HepG2 (cell line): Measurements from ENCODE around the gene MTCP1. TPM values are rescaled to one million over a fixed set of nuclear protein-coding genes. Genes with fewer than 3 reads are reported as not detected.

Experiments
- CREB1 ChIP-seq, 2 experiments: fragments of 450-650 bp in 1 of 2; IDR thresholded peaks; 2 replicates each; pipeline ENCODE4 v1.6.1; 2016 to 2017; ENCODE audit warnings: control low read depth in 1 of 2, mild to moderate bottlenecking in 1 of 2, missing compliant biosample characterization in 1 of 2, missing genetic modification characterization in 1 of 2
- HNF4G ChIP-seq, 2 experiments: sonication (generic) in 1 of 2; formaldehyde crosslinking in 1 of 2; IDR thresholded peaks; 2 replicates each; pipeline versions ENCODE4 v1.4.0 to v1.6.1; 2011 to 2020; ENCODE audit warnings: borderline replicate concordance in 2 of 2, low read depth in 2 of 2, mild to moderate bottlenecking in 2 of 2, low read length in 1 of 2, missing genetic modification reagents in 1 of 2, moderate library complexity in 1 of 2
- IKZF1 ChIP-seq: fragments of 450-650 bp; IDR thresholded peaks from 2 replicates; pipeline ENCODE4 v1.7.1; 2016
- KDM2A ChIP-seq: sonication (generic); formaldehyde crosslinking; IDR thresholded peaks from 2 replicates; pipeline ENCODE4 v1.4.0; 2020; ENCODE audit warnings: low read depth, missing genetic modification reagents, borderline replicate concordance
- MIER3 ChIP-seq: IDR thresholded peaks from 2 replicates; pipeline ENCODE4 v1.6.1; 2016; ENCODE audit warnings: missing compliant biosample characterization, borderline replicate concordance
- MXI1 ChIP-seq: IDR thresholded peaks from 3 replicates; pipeline ENCODE4 v1.6.1; 2012; ENCODE audit warnings: low read depth, low read length, inconsistent platforms, borderline replicate concordance
- NAIF1 ChIP-seq: sonication (generic); formaldehyde crosslinking; IDR thresholded peaks from 2 replicates; pipeline ENCODE4 v1.5.0; 2020; ENCODE audit warnings: mild to moderate bottlenecking, missing genetic modification reagents, borderline replicate concordance
- PRPF4 ChIP-seq: fragments of 200-400 bp; formaldehyde crosslinking; IDR thresholded peaks from 2 replicates; pipeline ENCODE4 v1.6.1; 2016; ENCODE audit warnings: low read length, low read depth; ENCODE audit not compliant: poor library complexity, severe bottlenecking
- RXRA ChIP-seq: sonication (generic); formaldehyde crosslinking; IDR thresholded peaks from 2 replicates; pipeline ENCODE4 v1.5.1; 2020; ENCODE audit warnings: missing genetic modification reagents
- SP1 ChIP-seq, 2 experiments: fragments of 450-650 bp in 1 of 2; sonication (generic) in 1 of 2; formaldehyde crosslinking in 1 of 2; IDR thresholded peaks; 2 replicates each; pipeline versions ENCODE4 v1.4.0 to v1.6.1; 2016 to 2020; ENCODE audit warnings: missing genetic modification reagents in 1 of 2
- SYNCRIP ChIP-seq: fragments of 200-400 bp; formaldehyde crosslinking; IDR thresholded peaks from 2 replicates; pipeline ENCODE4 v1.6.1; 2018; ENCODE audit warnings: mild to moderate bottlenecking, low read depth, low read length; ENCODE audit not compliant: insufficient read depth
- ZFX ChIP-seq: sonication (generic); formaldehyde crosslinking; IDR thresholded peaks from 2 replicates; pipeline ENCODE4 v1.4.0; 2020; ENCODE audit warnings: mild to moderate bottlenecking, low read depth, missing genetic modification reagents, moderate library complexity
- ZNF17 ChIP-seq: sonication (generic); formaldehyde crosslinking; IDR thresholded peaks from 2 replicates; pipeline ENCODE4 v1.5.0; 2020; ENCODE audit warnings: mild to moderate bottlenecking, missing genetic modification reagents
- ZNF501 ChIP-seq: sonication (generic); formaldehyde crosslinking; IDR thresholded peaks from 2 replicates; pipeline ENCODE4 v1.5.1; 2020; ENCODE audit warnings: mild to moderate bottlenecking, moderate library complexity, missing genetic modification reagents
- ZNF549 ChIP-seq: sonication (generic); formaldehyde crosslinking; IDR thresholded peaks from 2 replicates; pipeline ENCODE4 v1.5.0; 2020; ENCODE audit warnings: missing genetic modification reagents
- ZNF766 ChIP-seq: sonication (generic); formaldehyde crosslinking; IDR thresholded peaks from 2 replicates; pipeline ENCODE4 v1.5.0; 2020; ENCODE audit warnings: missing genetic modification reagents, borderline replicate concordance
- polyA plus RNA-seq, 8 experiments: library from polyadenylated mRNA; depleted of rRNA in 3 of 8; stranded (reverse) in 7 of 8; unstranded in 1 of 8; fragments of >200 nt; fragmentation: Illumina TruSeq in 4 of 8; extraction: Trizol in 4 of 8; gene quantifications; 2 replicates each; pipeline versions ENCODE4 v1.2.1 to v1.2.3, GENCODE V29; 2011 to 2016; ENCODE audit warnings: low read depth in 4 of 8, missing spikeins in 1 of 8, mixed read lengths in 1 of 8; ENCODE audit not compliant: insufficient read depth in 1 of 8
- total RNA-seq, 5 experiments: library from RNA; depleted of rRNA; stranded (reverse); fragments of >200 nt; fragmentation: Illumina TruSeq; extraction: Trizol; gene quantifications; 2 replicates each; pipeline ENCODE4 v1.2.3, GENCODE V29; 2016; ENCODE audit warnings: low read depth in 1 of 5
- TF ChIP-seq, protein P1 (sequence below): sonication (generic); formaldehyde crosslinking; IDR thresholded peaks from 2 replicates; pipeline ENCODE4 v1.5.0; 2020; ENCODE audit warnings: mild to moderate bottlenecking, missing genetic modification reagents, borderline replicate concordance
- TF ChIP-seq, protein P2 (sequence below), 2 experiments: sonication (generic) in 1 of 2; formaldehyde crosslinking in 1 of 2; IDR thresholded peaks; 2 replicates each; pipeline versions ENCODE4 v1.5.1 to v1.6.1; 2011 to 2020; ENCODE audit warnings: borderline replicate concordance in 1 of 2, low read depth in 1 of 2, low read length in 1 of 2, mild to moderate bottlenecking in 1 of 2, missing genetic modification reagents in 1 of 2, moderate library complexity in 1 of 2
- TF ChIP-seq, protein P3 (sequence below): IDR thresholded peaks from 2 replicates; pipeline ENCODE4 v1.6.1; 2016; ENCODE audit warnings: low read depth

Gene MTCP1
- total and polyA plus RNA-seq, 2 of the 13 experiments (the other 11 are each of a cell fraction or from before 2014, with no cell fraction given), result 5.1 to 18.9 TPM

DNA sequence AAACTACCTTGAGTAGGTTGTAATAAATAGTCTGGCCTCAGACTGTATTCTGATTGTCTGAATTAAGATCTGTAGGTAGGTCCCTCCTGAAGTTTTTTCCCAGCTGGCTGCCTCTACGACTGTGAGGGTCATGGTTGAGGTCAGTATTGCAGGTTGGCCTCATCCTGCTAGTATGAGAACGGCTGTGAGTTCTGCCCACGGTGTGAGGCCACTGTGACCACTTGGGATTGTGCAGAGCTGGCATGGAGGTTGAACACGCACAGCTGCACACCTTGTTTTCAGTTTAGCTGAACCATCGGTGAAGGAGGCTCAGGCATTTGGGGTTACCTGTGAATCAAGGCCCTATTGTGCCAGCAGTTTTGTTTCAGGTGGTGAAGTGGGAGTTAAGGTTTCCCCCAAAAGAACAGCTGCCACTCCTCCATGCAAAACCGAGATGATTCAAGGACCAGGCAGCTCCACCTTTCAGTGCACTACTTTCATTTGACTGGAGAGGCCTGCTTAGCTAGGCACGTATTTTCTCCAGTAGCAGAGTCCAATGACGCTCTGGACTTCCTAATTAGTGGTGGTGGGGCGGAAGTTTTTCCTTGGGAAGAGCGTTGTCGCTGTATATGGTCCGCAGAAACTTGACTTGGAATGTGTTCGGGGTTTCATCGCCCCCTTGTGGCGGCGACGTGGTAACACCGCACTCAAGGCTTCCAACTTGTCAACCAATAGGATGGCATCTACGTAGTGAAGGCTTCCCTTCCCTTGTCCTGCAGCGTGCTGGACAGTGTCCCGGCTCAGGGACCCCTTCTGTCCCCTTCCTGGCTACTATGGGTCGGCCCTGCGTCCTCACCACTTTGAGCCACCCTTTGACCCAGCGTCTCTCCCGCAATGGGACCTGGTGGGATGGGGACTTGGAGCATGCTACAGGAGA lies 13.8 kb downstream of the MTCP1 start (continued):
- TF ChIP-seq, protein P1, sequence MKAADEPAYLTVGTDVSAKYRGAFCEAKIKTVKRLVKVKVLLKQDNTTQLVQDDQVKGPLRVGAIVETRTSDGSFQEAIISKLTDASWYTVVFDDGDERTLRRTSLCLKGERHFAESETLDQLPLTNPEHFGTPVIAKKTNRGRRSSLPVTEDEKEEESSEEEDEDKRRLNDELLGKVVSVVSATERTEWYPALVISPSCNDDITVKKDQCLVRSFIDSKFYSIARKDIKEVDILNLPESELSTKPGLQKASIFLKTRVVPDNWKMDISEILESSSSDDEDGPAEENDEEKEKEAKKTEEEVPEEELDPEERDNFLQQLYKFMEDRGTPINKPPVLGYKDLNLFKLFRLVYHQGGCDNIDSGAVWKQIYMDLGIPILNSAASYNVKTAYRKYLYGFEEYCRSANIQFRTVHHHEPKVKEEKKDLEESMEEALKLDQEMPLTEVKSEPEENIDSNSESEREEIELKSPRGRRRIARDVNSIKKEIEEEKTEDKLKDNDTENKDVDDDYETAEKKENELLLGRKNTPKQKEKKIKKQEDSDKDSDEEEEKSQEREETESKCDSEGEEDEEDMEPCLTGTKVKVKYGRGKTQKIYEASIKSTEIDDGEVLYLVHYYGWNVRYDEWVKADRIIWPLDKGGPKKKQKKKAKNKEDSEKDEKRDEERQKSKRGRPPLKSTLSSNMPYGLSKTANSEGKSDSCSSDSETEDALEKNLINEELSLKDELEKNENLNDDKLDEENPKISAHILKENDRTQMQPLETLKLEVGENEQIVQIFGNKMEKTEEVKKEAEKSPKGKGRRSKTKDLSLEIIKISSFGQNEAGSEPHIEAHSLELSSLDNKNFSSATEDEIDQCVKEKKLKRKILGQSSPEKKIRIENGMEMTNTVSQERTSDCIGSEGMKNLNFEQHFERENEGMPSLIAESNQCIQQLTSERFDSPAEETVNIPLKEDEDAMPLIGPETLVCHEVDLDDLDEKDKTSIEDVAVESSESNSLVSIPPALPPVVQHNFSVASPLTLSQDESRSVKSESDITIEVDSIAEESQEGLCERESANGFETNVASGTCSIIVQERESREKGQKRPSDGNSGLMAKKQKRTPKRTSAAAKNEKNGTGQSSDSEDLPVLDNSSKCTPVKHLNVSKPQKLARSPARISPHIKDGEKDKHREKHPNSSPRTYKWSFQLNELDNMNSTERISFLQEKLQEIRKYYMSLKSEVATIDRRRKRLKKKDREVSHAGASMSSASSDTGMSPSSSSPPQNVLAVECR (CRISPR knock-in tag), result no peak
- TF ChIP-seq ZNF501, result peak; percentile 39; the same call in 1 of the 2 replicates
- TF ChIP-seq, protein P2, sequence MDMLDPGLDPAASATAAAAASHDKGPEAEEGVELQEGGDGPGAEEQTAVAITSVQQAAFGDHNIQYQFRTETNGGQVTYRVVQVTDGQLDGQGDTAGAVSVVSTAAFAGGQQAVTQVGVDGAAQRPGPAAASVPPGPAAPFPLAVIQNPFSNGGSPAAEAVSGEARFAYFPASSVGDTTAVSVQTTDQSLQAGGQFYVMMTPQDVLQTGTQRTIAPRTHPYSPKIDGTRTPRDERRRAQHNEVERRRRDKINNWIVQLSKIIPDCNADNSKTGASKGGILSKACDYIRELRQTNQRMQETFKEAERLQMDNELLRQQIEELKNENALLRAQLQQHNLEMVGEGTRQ (IDR thresholded peaks at IDR 0.05; ENCODE audit: low read depth, low read length), result no peak
- TF ChIP-seq, protein P2 (CRISPR knock-in tag; IDR thresholded peaks at IDR 0.05; ENCODE audit: borderline replicate concordance), result no peak
- no peak for TF ChIP-seq HNF4G (IDR thresholded peaks at IDR 0.05; ENCODE audit: borderline replicate concordance, low read depth, low read length)
- TF ChIP-seq HNF4G (CRISPR knock-in tag; IDR thresholded peaks at IDR 0.05; ENCODE audit: borderline replicate concordance, low read depth), result no peak
- no peak for TF ChIP-seq PRPF4
- TF ChIP-seq ZNF549, result no peak
- peak; percentile 37; the same call in 1 of the 2 replicates for TF ChIP-seq ZFX (CRISPR knock-in tag)
- no peak for TF ChIP-seq ZNF766 (CRISPR knock-in tag)
- 0 out of 2 replicates have a peak, but pooled peaks have one; percentile 13 for TF ChIP-seq CREB1 (IDR thresholded peaks at IDR 0.05)
- TF ChIP-seq CREB1 (CRISPR knock-in tag; IDR thresholded peaks at IDR 0.05), result peak; percentile 43; the same call in 1 of the 2 replicates
- no peak for TF ChIP-seq MIER3 (CRISPR knock-in tag)
- TF ChIP-seq SYNCRIP, result no peak
- no peak for TF ChIP-seq IKZF1
- no peak for TF ChIP-seq RXRA (CRISPR knock-in tag)
- TF ChIP-seq, protein P3, sequence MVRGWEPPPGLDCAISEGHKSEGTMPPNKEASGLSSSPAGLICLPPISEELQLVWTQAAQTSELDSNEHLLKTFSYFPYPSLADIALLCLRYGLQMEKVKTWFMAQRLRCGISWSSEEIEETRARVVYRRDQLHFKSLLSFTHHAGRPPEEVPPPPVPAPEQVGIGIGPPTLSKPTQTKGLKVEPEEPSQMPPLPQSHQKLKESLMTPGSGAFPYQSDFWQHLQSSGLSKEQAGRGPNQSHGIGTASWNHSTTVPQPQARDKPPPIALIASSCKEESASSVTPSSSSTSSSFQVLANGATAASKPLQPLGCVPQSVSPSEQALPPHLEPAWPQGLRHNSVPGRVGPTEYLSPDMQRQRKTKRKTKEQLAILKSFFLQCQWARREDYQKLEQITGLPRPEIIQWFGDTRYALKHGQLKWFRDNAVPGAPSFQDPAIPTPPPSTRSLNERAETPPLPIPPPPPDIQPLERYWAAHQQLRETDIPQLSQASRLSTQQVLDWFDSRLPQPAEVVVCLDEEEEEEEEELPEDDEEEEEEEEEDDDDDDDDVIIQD, result 0 out of 2 replicates have a peak, but pooled peaks have one; percentile 11
- TF ChIP-seq NAIF1 (CRISPR knock-in tag), result no peak
- TF ChIP-seq ZNF17, result no peak
- TF ChIP-seq MXI1, result peak; percentile 19; the same call in 1 of the 3 replicates
- TF ChIP-seq SP1 (IDR thresholded peaks at IDR 0.05), result no peak
- TF ChIP-seq SP1 (CRISPR knock-in tag; IDR thresholded peaks at IDR 0.05), result no peak
- peak; percentile 70 for TF ChIP-seq KDM2A (CRISPR knock-in tag)
